Activated B cell treated with CpG ODN at 0.5 μM for 24 hours (primary cell): ENCODE data around the gene PLXNB1. TPM values are rescaled to one million over a fixed set of nuclear protein-coding genes. Genes with fewer than 3 reads are reported as not detected.
A peak's percentile ranks its signal among the peaks of the same experiment; 100 is the strongest.

Source experiments
- ATAC-seq: fragments of 200-7000 bp; cut with Tn5 transposase; one replicate; pipeline ENCODE4 v1.10.0; 2021; ENCODE audit warnings: low read depth, mild to moderate bottlenecking, moderate library complexity
- CTCF ChIA-PET: fragments of 350-600 bp; sonication (Branson Sonifier 250); formaldehyde crosslinking; loops from one replicate; lab custom pipeline; 2021; ENCODE audit warnings: antibody characterized with exemption; lab: Charles Lee
- POLR2A ChIA-PET: fragments of 350-600 bp; sonication (Branson Sonifier 250); formaldehyde crosslinking; loops from one replicate; lab custom pipeline; 2021; ENCODE audit warnings: antibody characterized with exemption; lab: Charles Lee
- DNase-seq: peaks from one replicate; pipeline ENCODE4 v3.0.0; 2022
- H3K27ac Mint-ChIP-seq: one replicate; pipeline ENCODE4 v1.8.0; 2020; ENCODE audit warnings: mixed read lengths
- H3K27me3 Mint-ChIP-seq: one replicate; pipeline ENCODE4 v1.8.0; 2021; ENCODE audit warnings: mixed read lengths
- H3K36me3 Mint-ChIP-seq: one replicate; pipeline ENCODE4 v1.8.0; 2021; ENCODE audit warnings: low read depth, mixed read lengths
- H3K4me1 Mint-ChIP-seq: one replicate; pipeline ENCODE4 v1.8.0; 2021; ENCODE audit warnings: mixed read lengths
- H3K4me3 Mint-ChIP-seq: one replicate; pipeline ENCODE4 v1.8.0; 2020; ENCODE audit warnings: mild to moderate bottlenecking, mixed read lengths
- H3K9me3 Mint-ChIP-seq: one replicate; pipeline ENCODE4 v1.8.0; 2020; ENCODE audit warnings: mixed read lengths
- intact Hi-C: fragments of 100-400 bp; cut with micrococcal nuclease; formaldehyde crosslinking; loops from one replicate; pipeline ENCODE4 v1.15.1; 2024
- total RNA-seq: library from RNA; stranded (reverse); gene quantifications from 2 replicates; pipeline ENCODE4 v1.2.3, GENCODE V29; 2022
- TF ChIP-seq, protein P1 (sequence below): fragments of 200-600 bp; IDR thresholded peaks from one replicate; pipeline ENCODE4 v1.8.0; 2022; ENCODE audit warnings: antibody characterized with exemption, mild to moderate bottlenecking

Gene PLXNB1
- total RNA-seq, 1 donor from 2014 or later, result 3.5 TPM

DNA sequence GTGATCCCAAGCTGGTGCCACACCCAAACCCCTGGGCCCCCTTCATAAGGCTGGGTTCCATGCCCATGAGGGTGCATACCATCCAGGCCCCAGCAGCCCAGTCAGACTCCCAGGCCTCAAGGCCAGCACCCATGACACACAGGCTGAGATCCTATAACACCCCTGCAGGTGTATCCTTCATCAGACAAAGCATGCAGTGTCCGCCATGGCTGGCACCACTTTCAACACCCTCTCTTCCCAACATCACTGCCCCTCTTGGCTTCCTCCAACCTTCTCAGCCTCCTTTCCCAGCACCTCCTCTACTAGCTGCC lies 6.5 kb upstream of the PLXNB1 start:
- ATAC-seq, result no peak
- TF ChIP-seq, protein P1, sequence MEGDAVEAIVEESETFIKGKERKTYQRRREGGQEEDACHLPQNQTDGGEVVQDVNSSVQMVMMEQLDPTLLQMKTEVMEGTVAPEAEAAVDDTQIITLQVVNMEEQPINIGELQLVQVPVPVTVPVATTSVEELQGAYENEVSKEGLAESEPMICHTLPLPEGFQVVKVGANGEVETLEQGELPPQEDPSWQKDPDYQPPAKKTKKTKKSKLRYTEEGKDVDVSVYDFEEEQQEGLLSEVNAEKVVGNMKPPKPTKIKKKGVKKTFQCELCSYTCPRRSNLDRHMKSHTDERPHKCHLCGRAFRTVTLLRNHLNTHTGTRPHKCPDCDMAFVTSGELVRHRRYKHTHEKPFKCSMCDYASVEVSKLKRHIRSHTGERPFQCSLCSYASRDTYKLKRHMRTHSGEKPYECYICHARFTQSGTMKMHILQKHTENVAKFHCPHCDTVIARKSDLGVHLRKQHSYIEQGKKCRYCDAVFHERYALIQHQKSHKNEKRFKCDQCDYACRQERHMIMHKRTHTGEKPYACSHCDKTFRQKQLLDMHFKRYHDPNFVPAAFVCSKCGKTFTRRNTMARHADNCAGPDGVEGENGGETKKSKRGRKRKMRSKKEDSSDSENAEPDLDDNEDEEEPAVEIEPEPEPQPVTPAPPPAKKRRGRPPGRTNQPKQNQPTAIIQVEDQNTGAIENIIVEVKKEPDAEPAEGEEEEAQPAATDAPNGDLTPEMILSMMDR, result no peak
- DNase-seq, result no peak
- Mint-ChIP-seq H3K27ac (no peak overlapping the region), H3K36me3 (peaks cover 33% of the 10 kb centered on the region), H3K4me3 (no peak overlapping the region), H3K4me1 (peaks cover 35% of the 10 kb centered on the region), H3K27me3 (no peaks in the 10 kb centered on the region), H3K9me3 (no peaks in the 10 kb centered on the region)
- ChIA-PET POLR2A (interaction anchor here (0.7 to 2.4 kb wide), 9 partner anchors 10 to 165 kb away, joined by 3 to 9 read pairs (median 4); partner anchors contain the start of gene ATRIP), CTCF (interaction anchor here (0.6 to 11.5 kb wide), 42 partner anchors 10 to 281 kb away, joined by 3 to 206 read pairs (median 5); partner anchors contain the start of genes ATRIP, IP6K2, NME6 and PFKFB4)
- intact Hi-C loops, result loop anchor here (1.0 to 2.0 kb wide), 5 partner anchors 35 to 204 kb away; no protein-coding TSS in a partner anchor

DNA sequence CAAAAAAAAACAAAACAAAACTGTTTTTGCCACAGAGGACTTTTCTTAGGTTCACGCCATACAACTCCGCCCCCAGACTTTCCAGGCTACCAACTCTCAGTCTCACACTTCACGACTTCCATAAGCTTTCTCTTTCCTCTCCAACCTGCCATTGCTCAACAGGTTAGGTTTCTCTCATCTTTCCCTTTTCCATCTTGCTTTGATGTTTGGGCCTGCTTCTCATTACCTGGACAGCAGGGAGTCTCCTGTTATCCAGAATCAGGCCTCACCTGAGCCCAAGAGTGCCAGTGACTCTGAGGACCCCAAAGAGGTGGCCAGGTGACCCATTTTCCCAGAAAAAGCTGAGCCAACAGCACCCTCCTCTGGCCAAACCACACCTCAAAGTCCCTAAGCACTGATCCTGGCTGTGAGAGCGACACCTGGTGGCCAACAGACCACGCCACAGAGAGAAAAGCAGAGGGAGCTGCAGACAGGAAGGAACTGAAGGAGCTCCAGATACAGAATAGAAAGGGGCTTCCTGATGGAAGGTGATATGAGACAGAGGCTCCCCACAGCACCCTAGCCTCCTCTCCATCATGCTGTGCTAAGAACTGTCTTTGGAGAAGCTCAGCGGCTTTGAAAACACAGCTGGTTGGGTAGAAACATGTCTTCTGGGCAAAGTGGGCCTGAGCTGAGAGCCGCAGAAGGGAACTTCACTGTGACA lies 6.0 kb upstream of the PLXNB1 start:
- intact Hi-C loops, result loop anchor here (1.0 to 2.0 kb wide), 5 partner anchors 35 to 204 kb away; no protein-coding TSS in a partner anchor
- DNase-seq (peak; percentile 68), ATAC-seq (peak; percentile 29)
- ChIA-PET POLR2A (interaction anchor here (0.6 to 2.4 kb wide), 10 partner anchors 11 to 165 kb away, joined by 3 to 9 read pairs (median 4); partner anchors contain the start of gene ATRIP), CTCF (interaction anchor here (0.6 to 11.5 kb wide), 43 partner anchors 10 to 281 kb away, joined by 3 to 206 read pairs (median 5); partner anchors contain the start of genes ATRIP, IP6K2, NME6 and PFKFB4)
- Mint-ChIP-seq H3K4me3 (no peak overlapping the region), H3K9me3 (no peaks in the 10 kb centered on the region), H3K27me3 (no peaks in the 10 kb centered on the region), H3K36me3 (peaks cover 32% of the 10 kb centered on the region), H3K27ac (no peak overlapping the region), H3K4me1 (peaks cover 31% of the 10 kb centered on the region)
- TF ChIP-seq, protein P1, result peak; percentile 54

DNA sequence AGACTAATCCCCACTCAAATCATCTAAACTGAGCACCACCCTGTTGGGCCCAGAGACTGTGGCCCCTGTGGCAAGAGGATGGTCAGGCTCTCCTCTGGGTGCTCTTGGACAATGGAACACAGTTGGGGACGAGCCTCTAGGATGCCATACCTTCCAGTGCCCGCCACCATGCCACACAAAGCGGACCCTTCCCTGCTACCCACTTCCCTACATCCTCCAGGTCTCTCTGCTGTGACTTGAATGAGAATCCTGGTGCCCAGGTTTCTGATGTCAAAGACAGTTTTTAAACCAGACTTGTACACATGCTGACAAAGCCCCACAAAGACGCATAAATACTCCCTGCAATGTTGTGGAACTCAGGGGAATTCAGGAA lies 5.3 kb upstream of the PLXNB1 start:
- ChIA-PET POLR2A (interaction anchor here (1.5 to 2.4 kb wide), 3 partner anchors 11 to 162 kb away, joined by 4 to 9 read pairs (median 7); partner anchors contain the start of gene ATRIP), CTCF (interaction anchor here (1.2 to 11.5 kb wide), 16 partner anchors 11 to 204 kb away, joined by 3 to 206 read pairs (median 13); partner anchors contain the start of genes ATRIP, NME6 and PFKFB4)
- intact Hi-C loops, result no loop called here
- Mint-ChIP-seq H3K27me3 (no peaks in the 10 kb centered on the region), H3K27ac (no peak overlapping the region), H3K9me3 (no peaks in the 10 kb centered on the region), H3K4me3 (no peak overlapping the region), H3K36me3 (peaks cover 30% of the 10 kb centered on the region), H3K4me1 (peaks cover 26% of the 10 kb centered on the region)
- no peak for DNase-seq
- no peak for ATAC-seq
- TF ChIP-seq, protein P1, result no peak

DNA sequence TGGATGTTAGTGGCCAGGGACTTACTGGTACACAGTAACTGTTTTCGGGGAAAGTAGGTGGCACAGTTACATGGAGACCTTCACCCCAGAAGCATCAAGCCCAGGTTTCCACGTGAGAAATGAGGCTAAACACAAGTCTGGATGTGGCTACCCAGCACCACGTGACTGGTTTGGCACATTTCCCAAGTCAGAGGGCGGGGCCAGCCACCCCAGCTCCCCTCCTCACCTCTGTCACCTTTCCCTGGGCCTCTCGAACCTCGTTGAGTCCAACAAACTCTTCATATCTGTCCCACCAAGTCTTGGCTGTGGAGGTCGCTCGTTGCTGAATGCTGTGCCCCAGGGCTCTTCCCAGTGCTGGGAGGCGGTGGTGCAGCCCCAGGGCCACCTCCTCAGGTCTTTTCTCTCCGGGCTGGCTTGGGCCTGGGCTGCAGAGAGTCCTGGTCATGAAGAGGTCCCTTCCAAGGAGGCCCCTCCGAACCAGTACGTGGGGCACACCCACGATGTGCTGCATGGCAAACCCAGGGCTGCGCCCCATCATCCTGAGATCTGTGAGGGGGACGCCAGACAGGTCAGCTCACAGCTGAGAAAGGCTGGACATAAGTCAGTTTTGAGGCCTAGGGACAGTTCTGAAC lies 4.8 kb upstream of the PLXNB1 start:
- no peaks in the 10 kb centered on the region for H3K9me3 Mint-ChIP-seq
- intact Hi-C loops, result no loop called here
- H3K27ac Mint-ChIP-seq, result no peak overlapping the region
- H3K4me1 Mint-ChIP-seq, result peaks cover 25% of the 10 kb centered on the region
- ATAC-seq, result no peak
- peaks cover 25% of the 10 kb centered on the region for H3K36me3 Mint-ChIP-seq
- H3K27me3 Mint-ChIP-seq, result no peaks in the 10 kb centered on the region
- no peak for DNase-seq
- H3K4me3 Mint-ChIP-seq, result no peak overlapping the region
- POLR2A ChIA-PET, result no interaction called here
- CTCF ChIA-PET, result interaction anchor here (1.2 to 11.5 kb wide), 6 partner anchors 34 to 203 kb away, joined by 3 to 206 read pairs (median 17); partner anchors contain the start of gene NME6
- TF ChIP-seq, protein P1, result no peak
